ENCODE results near the gene KCNMB1.

The KCNMB1 gene

DNA sequence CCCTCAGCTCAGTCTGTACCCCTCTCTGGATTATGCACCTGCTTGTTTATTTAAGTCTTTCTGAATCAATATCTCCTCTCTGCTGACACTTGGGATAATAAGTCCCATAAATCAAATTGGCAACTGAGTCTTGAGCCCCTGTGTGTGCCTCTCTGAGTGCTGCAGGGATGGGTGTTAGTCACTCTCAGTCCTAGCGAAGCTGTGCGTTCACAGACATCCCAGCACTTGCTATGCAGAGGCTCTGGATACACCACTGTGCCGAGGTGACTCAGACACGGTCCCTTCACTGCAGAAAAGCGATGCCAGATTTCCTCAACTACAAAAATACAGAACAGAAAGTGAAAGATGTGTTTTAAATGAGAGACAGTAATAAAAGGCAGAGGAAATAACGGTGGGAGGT, 4.1 kb upstream of the KCNMB1 start:
- no peak overlapping the region for H3K4me3 ChIP-seq (ENCODE audit: low read depth, low read length)
- TF ChIP-seq, protein P1, sequence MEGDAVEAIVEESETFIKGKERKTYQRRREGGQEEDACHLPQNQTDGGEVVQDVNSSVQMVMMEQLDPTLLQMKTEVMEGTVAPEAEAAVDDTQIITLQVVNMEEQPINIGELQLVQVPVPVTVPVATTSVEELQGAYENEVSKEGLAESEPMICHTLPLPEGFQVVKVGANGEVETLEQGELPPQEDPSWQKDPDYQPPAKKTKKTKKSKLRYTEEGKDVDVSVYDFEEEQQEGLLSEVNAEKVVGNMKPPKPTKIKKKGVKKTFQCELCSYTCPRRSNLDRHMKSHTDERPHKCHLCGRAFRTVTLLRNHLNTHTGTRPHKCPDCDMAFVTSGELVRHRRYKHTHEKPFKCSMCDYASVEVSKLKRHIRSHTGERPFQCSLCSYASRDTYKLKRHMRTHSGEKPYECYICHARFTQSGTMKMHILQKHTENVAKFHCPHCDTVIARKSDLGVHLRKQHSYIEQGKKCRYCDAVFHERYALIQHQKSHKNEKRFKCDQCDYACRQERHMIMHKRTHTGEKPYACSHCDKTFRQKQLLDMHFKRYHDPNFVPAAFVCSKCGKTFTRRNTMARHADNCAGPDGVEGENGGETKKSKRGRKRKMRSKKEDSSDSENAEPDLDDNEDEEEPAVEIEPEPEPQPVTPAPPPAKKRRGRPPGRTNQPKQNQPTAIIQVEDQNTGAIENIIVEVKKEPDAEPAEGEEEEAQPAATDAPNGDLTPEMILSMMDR (IDR thresholded peaks at IDR 0.05; ENCODE audit: borderline replicate concordance, insufficient read depth, low read depth, low read length) = no peak

DNA sequence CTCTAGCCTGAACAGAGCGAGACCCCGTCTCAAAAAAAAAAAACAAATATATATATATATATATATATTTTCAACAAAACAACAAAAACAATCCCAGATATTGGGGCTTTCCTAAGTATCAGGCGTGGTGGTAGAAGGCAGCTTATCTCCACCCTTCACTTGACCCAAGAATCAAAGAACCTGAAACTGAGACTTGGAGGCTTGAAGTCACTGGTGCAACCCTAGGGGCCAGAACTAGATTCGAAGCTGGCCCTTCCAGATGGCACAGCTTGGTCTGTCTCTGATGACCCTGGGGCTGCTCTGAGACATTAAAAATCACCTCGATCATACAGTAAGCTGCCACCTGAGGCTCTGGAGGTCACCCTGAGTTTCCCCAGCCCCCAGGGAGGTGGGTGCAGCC, 1.3 kb upstream of the KCNMB1 start:
- TF ChIP-seq, protein P1 (IDR thresholded peaks at IDR 0.05; ENCODE audit: borderline replicate concordance, insufficient read depth, low read depth, low read length) = no peak
- no peak overlapping the region for H3K4me3 ChIP-seq (ENCODE audit: low read depth, low read length)

DNA sequence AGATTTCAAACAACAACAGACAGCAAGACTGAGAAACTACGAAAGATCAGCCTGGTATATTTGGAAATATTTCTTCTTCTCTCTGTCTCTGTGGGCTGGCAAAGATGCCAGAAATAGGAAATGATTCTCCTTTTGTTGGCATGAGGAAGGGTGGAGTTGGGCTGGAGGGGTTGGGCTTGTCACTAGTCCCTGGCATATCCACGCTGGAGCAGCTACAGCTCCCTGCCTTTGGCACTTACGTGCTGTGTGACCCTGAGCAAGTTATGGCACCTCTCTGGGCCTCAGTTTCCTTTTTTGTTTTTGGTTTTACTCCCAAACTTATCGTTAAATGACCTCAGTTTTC, 354 bp upstream of the KCNMB1 start:
- peak overlapping the region; percentile 52 for H3K4me3 ChIP-seq (ENCODE audit: low read depth, low read length)
- TF ChIP-seq, protein P1 (IDR thresholded peaks at IDR 0.05; ENCODE audit: borderline replicate concordance, insufficient read depth, low read depth, low read length) = no peak

- TF ChIP-seq, protein P1 (IDR thresholded peaks at IDR 0.05; ENCODE audit: borderline replicate concordance, insufficient read depth, low read depth, low read length) = no peak
These were observed 1.2 kb downstream of the KCNMB1 start for GRCh38 chr5:170387775-170388639.

GRCh38 chr5:170386743-170387395, 2.3 kb downstream of the KCNMB1 start:
- TF ChIP-seq, protein P1 (IDR thresholded peaks at IDR 0.05; ENCODE audit: borderline replicate concordance, insufficient read depth, low read depth, low read length) = no peak
- H3K4me3 ChIP-seq (ENCODE audit: low read depth, low read length) = no peak overlapping the region

More at GRCh38 chr5:170387775-170388639, 1.2 kb downstream of the KCNMB1 start:
- peak overlapping the region; percentile 52 for H3K4me3 ChIP-seq (ENCODE audit: low read depth, low read length)

- no peak overlapping the region for H3K4me3 ChIP-seq (ENCODE audit: low read depth, low read length)
These were observed 5.9 kb downstream of the KCNMB1 start for GRCh38 chr5:170383227-170383626.

More at GRCh38 chr5:170383227-170383626, 5.9 kb downstream of the KCNMB1 start:
- TF ChIP-seq, protein P1 (IDR thresholded peaks at IDR 0.05; ENCODE audit: borderline replicate concordance, insufficient read depth, low read depth, low read length) = no peak

Data from GM12875 (cell line).